Activated CD4-positive, alpha-beta T cell treated with anti-CD3 and anti-CD28 coated beads for 36 hours (primary cell): ENCODE measurements around the gene COL21A1. TPM values are rescaled to one million over a fixed set of nuclear protein-coding genes. Genes with fewer than 3 reads are reported as not detected.

Source experiments
- ATAC-seq: fragments of 200-7000 bp; cut with Tn5 transposase; one replicate; pipeline ENCODE4 v1.10.0; 2021; ENCODE audit warnings: mild to moderate bottlenecking, moderate library complexity
- CTCF ChIA-PET: fragments of 350-600 bp; sonication (Branson Sonifier 250); formaldehyde crosslinking; loops from one replicate; lab custom pipeline; 2021; ENCODE audit warnings: antibody characterized with exemption; lab: Charles Lee
- POLR2A ChIA-PET: fragments of 350-600 bp; sonication (Branson Sonifier 250); formaldehyde crosslinking; loops from one replicate; lab custom pipeline; 2021; ENCODE audit warnings: antibody characterized with exemption, inconsistent platforms; lab: Charles Lee
- DNase-seq: peaks from one replicate; pipeline ENCODE4 v3.0.0-alpha.2; 2020
- H3K27ac Mint-ChIP-seq: one replicate; pipeline ENCODE4 v1.8.0; 2021; ENCODE audit warnings: mixed read lengths
- H3K27me3 Mint-ChIP-seq: one replicate; pipeline ENCODE4 v1.8.0; 2021; ENCODE audit warnings: mixed read lengths
- H3K36me3 Mint-ChIP-seq: one replicate; pipeline ENCODE4 v1.8.0; 2021; ENCODE audit warnings: low read depth, mixed read lengths
- H3K4me1 Mint-ChIP-seq: one replicate; pipeline ENCODE4 v1.8.0; 2021; ENCODE audit warnings: mixed read lengths
- H3K4me3 Mint-ChIP-seq: one replicate; pipeline ENCODE4 v1.8.0; 2021; ENCODE audit warnings: mild to moderate bottlenecking, moderate library complexity, mixed read lengths
- H3K9me3 Mint-ChIP-seq: one replicate; pipeline ENCODE4 v1.8.0; 2021; ENCODE audit warnings: low read depth, mixed read lengths
- intact Hi-C, 2 experiments: fragments of 100-400 bp; cut with DNase I in 1 of 2; cut with micrococcal nuclease in 1 of 2; formaldehyde crosslinking; loops; one replicate each; pipeline versions ENCODE4 v1.14.2 to v1.15.1; 2022 to 2024; cut with DNase I, micrococcal nuclease
- total RNA-seq, 2 experiments: library from RNA; stranded (reverse); gene quantifications; one replicate each; pipeline ENCODE4 v1.2.3, GENCODE V29; 2021

COL21A1 gene
- total RNA-seq, 2 experiments from 2014 or later, result not detected

DNA sequence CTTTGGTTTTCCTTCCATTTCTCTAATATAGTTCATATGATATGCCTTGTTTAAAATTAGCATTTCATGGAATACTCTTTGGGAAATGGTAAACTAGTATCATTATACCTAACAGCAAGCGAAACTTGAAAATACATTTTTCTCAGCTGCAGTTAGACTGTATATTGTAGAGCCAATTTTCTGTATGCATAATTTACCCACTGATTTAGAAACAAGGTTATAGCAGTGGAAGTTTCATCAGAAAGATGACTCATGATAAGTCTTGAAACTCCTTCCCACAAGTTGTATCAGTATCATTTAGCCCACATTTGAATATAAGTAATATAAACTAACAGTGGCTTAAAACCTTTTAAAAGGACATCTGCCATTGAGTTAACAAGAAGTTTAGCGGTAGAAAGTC is 207.2 kb downstream of the COL21A1 start:
- no peak for DNase-seq
- H3K27me3 Mint-ChIP-seq, result no peaks in the 10 kb centered on the region
- no peak overlapping the region for H3K4me3 Mint-ChIP-seq
- no peaks in the 10 kb centered on the region for H3K4me1 Mint-ChIP-seq
- H3K36me3 Mint-ChIP-seq, result no peaks in the 10 kb centered on the region
- POLR2A ChIA-PET, result no interaction called here
- intact Hi-C loops, result no loop called here
- ATAC-seq, result no peak
- no peaks in the 10 kb centered on the region for H3K9me3 Mint-ChIP-seq
- CTCF ChIA-PET, result no interaction called here
- no peak overlapping the region for H3K27ac Mint-ChIP-seq

GRCh38 chr6:56038764-56039163 is 208.6 kb downstream of the COL21A1 start:
- Mint-ChIP-seq H3K9me3 (no peaks in the 10 kb centered on the region), H3K4me3 (no peak overlapping the region), H3K4me1 (no peaks in the 10 kb centered on the region), H3K27ac (no peak overlapping the region), H3K36me3 (no peaks in the 10 kb centered on the region), H3K27me3 (no peaks in the 10 kb centered on the region)
- intact Hi-C loops, result no loop called here
- POLR2A ChIA-PET, result no interaction called here
- CTCF ChIA-PET, result no interaction called here
- DNase-seq (no peak), ATAC-seq (no peak)

DNA sequence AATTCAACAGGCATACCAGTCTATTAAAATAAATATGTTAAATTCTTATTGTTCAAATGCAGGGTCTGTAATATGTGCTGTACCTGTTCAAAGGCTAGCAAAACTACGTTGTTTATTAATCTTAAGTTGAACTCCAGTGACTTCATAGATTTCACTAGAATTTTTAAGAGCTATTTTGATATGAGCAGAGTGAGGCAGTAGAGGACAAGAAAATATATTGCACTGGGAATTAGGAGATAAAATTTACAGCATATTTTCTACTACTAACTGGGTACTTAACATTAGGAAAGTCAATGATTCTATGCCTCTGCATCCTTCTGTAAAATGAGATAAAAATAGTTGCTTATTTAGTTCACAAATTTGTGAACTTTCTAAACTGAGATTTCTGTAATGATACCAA is 209.8 kb downstream of the COL21A1 start:
- Mint-ChIP-seq H3K9me3 (no peaks in the 10 kb centered on the region), H3K4me3 (no peak overlapping the region), H3K4me1 (no peaks in the 10 kb centered on the region), H3K27ac (no peak overlapping the region), H3K27me3 (no peaks in the 10 kb centered on the region), H3K36me3 (no peaks in the 10 kb centered on the region)
- ChIA-PET CTCF (no interaction called here), POLR2A (no interaction called here)
- ATAC-seq, result no peak
- intact Hi-C loops, result no loop called here
- no peak for DNase-seq

- no peak overlapping the region for H3K27ac Mint-ChIP-seq
- intact Hi-C loops, result no loop called here
- H3K27me3 Mint-ChIP-seq, result no peaks in the 10 kb centered on the region
- H3K9me3 Mint-ChIP-seq, result no peaks in the 10 kb centered on the region
- POLR2A ChIA-PET, result no interaction called here
- H3K4me1 Mint-ChIP-seq, result no peaks in the 10 kb centered on the region
- DNase-seq (no peak), ATAC-seq (no peak)
- CTCF ChIA-PET, result no interaction called here
- H3K36me3 Mint-ChIP-seq, result no peaks in the 10 kb centered on the region
- no peak overlapping the region for H3K4me3 Mint-ChIP-seq
These were observed 210.3 kb downstream of the COL21A1 start for GRCh38 chr6:56036916-56037600.

- H3K9me3 Mint-ChIP-seq, result no peaks in the 10 kb centered on the region
These were observed 214.0 kb downstream of the COL21A1 start for GRCh38 chr6:56033401-56033800.

DNA sequence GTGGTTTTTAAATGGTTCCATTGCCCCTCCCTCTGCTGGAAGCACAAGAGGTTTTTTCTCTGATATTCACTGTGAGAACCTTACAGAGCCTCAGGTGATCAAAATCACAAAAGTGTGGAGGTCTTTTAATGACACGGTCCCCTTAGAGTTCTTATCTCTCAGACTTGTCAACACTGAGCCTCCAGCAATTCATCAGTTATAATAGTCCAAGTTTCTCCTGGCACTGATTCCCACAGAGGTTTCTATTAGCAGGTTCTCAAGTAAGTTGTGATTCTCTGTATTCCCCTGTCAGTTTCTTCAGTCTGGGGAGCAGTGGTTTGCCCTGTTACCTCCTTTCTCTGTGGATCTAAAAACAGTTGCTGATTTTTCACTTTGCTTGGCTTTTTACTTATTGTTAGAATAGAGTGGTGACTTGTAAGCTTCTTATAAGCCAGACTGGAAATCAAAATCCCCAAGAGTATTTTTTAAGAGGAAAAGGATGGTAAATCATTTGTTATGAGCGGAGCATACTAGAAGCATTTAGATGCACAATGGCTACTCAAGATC is 214.6 kb downstream of the COL21A1 start:
- Mint-ChIP-seq H3K4me3 (no peak overlapping the region), H3K4me1 (no peaks in the 10 kb centered on the region), H3K27me3 (no peaks in the 10 kb centered on the region), H3K9me3 (no peaks in the 10 kb centered on the region), H3K36me3 (no peaks in the 10 kb centered on the region), H3K27ac (no peak overlapping the region)
- ATAC-seq, result no peak
- intact Hi-C loops, result no loop called here
- POLR2A ChIA-PET, result no interaction called here
- no peak for DNase-seq
- CTCF ChIA-PET, result no interaction called here

More at GRCh38 chr6:56033401-56033800, 214.0 kb downstream of the COL21A1 start:
- ATAC-seq (no peak), DNase-seq (no peak)
- Mint-ChIP-seq H3K27me3 (no peaks in the 10 kb centered on the region), H3K4me3 (no peak overlapping the region), H3K4me1 (no peaks in the 10 kb centered on the region), H3K36me3 (no peaks in the 10 kb centered on the region), H3K27ac (no peak overlapping the region)
- ChIA-PET POLR2A (no interaction called here), CTCF (no interaction called here)
- intact Hi-C loops, result no loop called here

DNA sequence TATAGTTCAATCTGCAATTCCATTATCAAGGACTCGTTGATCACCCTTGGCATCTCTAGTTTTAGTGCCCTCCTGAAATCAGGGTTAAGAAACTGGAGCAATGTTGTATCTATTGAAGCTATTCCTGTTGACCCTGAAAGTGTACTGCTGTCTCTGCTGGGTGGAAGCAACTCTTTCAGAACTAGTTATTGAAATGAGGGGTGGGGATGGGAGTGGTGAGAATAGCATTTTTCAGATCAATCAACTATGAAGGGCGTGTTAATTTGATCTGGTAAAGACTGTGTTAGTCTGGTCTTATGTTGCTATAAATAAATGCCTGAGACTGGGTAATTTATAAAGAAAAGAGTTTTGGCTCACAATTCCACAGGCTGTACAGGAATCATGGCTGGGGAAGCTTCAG is 219.5 kb downstream of the COL21A1 start:
- no peaks in the 10 kb centered on the region for H3K4me1 Mint-ChIP-seq

GRCh38 chr6:56026455-56027180 is 220.8 kb downstream of the COL21A1 start:
- Mint-ChIP-seq H3K4me1 (no peaks in the 10 kb centered on the region), H3K27me3 (no peaks in the 10 kb centered on the region), H3K36me3 (no peaks in the 10 kb centered on the region), H3K4me3 (no peak overlapping the region), H3K9me3 (peaks cover 2% of the 10 kb centered on the region), H3K27ac (no peak overlapping the region)
- POLR2A ChIA-PET, result no interaction called here
- intact Hi-C loops, result no loop called here
- DNase-seq (no peak), ATAC-seq (no peak)
- CTCF ChIA-PET, result no interaction called here

More for the DNA sequence above, 219.5 kb downstream of the COL21A1 start:
- intact Hi-C loops, result no loop called here
- POLR2A ChIA-PET, result no interaction called here
- Mint-ChIP-seq H3K9me3 (no peaks in the 10 kb centered on the region), H3K4me3 (no peak overlapping the region), H3K27ac (no peak overlapping the region), H3K36me3 (no peaks in the 10 kb centered on the region), H3K27me3 (no peaks in the 10 kb centered on the region)
- no peak for DNase-seq
- CTCF ChIA-PET, result interaction anchor here (0.6 kb wide), 1 partner anchor 116 kb away, joined by 3 read pairs; no protein-coding TSS in a partner anchor
- ATAC-seq, result no peak

DNA sequence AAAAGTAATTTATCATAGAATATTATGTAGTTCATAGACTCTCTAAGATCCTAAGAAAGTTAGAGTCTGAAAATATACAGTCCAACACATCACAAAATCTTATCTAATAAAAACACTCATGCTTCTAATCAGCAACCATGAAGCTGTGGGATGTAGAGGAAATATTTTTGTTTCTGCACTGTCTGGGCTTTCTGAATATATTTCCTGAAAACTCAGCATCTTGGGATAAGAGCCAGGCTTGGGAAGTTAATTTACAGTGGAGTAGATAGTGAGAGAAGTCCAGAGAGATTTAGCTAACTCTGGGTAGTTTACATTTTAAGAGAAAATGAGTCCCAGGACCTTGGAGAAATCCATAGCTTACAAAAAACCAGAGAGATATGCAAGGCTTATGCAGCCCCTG is 221.6 kb downstream of the COL21A1 start:
- Mint-ChIP-seq H3K9me3 (peaks cover 2% of the 10 kb centered on the region), H3K36me3 (no peaks in the 10 kb centered on the region), H3K4me1 (no peaks in the 10 kb centered on the region), H3K27ac (no peak overlapping the region), H3K4me3 (no peak overlapping the region), H3K27me3 (no peaks in the 10 kb centered on the region)
- ATAC-seq, result no peak
- ChIA-PET POLR2A (no interaction called here), CTCF (no interaction called here)
- intact Hi-C loops, result no loop called here
- no peak for DNase-seq

GRCh38 chr6:56024931-56025330 is 222.4 kb downstream of the COL21A1 start:
- DNase-seq, result no peak
- no peak for ATAC-seq

DNA sequence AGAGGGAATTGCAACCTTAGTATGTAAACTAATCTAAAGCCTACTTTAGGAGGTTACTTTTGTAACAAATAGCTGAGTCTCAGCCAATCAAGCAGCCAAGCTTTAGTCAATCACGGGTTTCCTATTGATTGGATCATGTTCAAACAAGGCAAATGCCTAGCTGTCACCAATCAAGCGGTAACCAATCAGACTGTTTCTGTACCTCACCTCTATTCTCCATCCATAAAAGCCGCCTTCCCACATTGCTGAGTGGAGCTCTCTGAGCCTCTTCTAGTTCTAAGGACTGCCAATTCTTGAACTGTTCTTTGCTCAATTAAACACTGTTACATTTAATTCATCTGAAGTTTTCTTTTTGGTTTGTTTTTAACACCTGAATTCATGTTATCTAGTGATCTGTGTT is 223.6 kb downstream of the COL21A1 start:
- no peaks in the 10 kb centered on the region for H3K36me3 Mint-ChIP-seq
- peaks cover 2% of the 10 kb centered on the region for H3K9me3 Mint-ChIP-seq
- no peak overlapping the region for H3K27ac Mint-ChIP-seq
- intact Hi-C loops, result no loop called here
- ChIA-PET POLR2A (no interaction called here), CTCF (no interaction called here)
- DNase-seq (no peak), ATAC-seq (no peak)
- H3K27me3 Mint-ChIP-seq, result no peaks in the 10 kb centered on the region
- no peak overlapping the region for H3K4me3 Mint-ChIP-seq
- H3K4me1 Mint-ChIP-seq, result no peaks in the 10 kb centered on the region

More at GRCh38 chr6:56024931-56025330, 222.4 kb downstream of the COL21A1 start:
- H3K27ac Mint-ChIP-seq, result no peak overlapping the region
- no peak overlapping the region for H3K4me3 Mint-ChIP-seq
- ChIA-PET CTCF (no interaction called here), POLR2A (no interaction called here)
- H3K36me3 Mint-ChIP-seq, result no peaks in the 10 kb centered on the region
- peaks cover 2% of the 10 kb centered on the region for H3K9me3 Mint-ChIP-seq
- no peaks in the 10 kb centered on the region for H3K27me3 Mint-ChIP-seq
- H3K4me1 Mint-ChIP-seq, result no peaks in the 10 kb centered on the region
- intact Hi-C loops, result no loop called here

GRCh38 chr6:56022678-56023077 is 224.7 kb downstream of the COL21A1 start:
- peaks cover 2% of the 10 kb centered on the region for H3K9me3 Mint-ChIP-seq
- no peak overlapping the region for H3K27ac Mint-ChIP-seq
- DNase-seq (no peak), ATAC-seq (no peak)
- ChIA-PET CTCF (no interaction called here), POLR2A (no interaction called here)
- H3K36me3 Mint-ChIP-seq, result no peaks in the 10 kb centered on the region
- H3K4me3 Mint-ChIP-seq, result no peak overlapping the region
- no peaks in the 10 kb centered on the region for H3K4me1 Mint-ChIP-seq
- H3K27me3 Mint-ChIP-seq, result no peaks in the 10 kb centered on the region
- intact Hi-C loops, result no loop called here
